ENCODE results near the gene KAT2B. TPM values are rescaled to one million over a fixed set of nuclear protein-coding genes. Genes with fewer than 3 reads are reported as not detected.
A peak's percentile ranks its signal among the peaks of the same experiment; 100 is the strongest.

The KAT2B gene
- polyA plus RNA-seq, 1 of the 3 experiments (the other 2 are of a cell fraction) = 2.1 TPM

- Histone ChIP-seq H3K27ac (ENCODE audit: low read depth in 2 of 2, low read length in 1 of 2) (no peak overlapping the region), H3K9me2 (no peaks in the 10 kb centered on the region), H3K9me3 (no peaks in the 10 kb centered on the region), H3K79me2 (ENCODE audit: insufficient read depth) (no peaks in the 10 kb centered on the region), H3K27me3 (ENCODE audit: insufficient read depth) (no peaks in the 10 kb centered on the region), H3K9ac (no peak overlapping the region), H2AFZ (ENCODE audit: low read depth) (no peak overlapping the region), H3F3A (replicated peaks; ENCODE audit: insufficient read depth) (peaks cover 6% of the 10 kb centered on the region), H3K36me3 (replicated peaks in 1 of 2; ENCODE audit: control insufficient read depth in 1 of 2, insufficient read depth in 2 of 2, low read length in 1 of 2) (no peaks in the 10 kb centered on the region), H3K4me3 (ENCODE audit: low read depth in 2 of 2, low read length in 1 of 2) (no peak overlapping the region), H4K20me1 (ENCODE audit: insufficient read depth) (no peaks in the 10 kb centered on the region), H3K4me2 (no peak overlapping the region), H3K4me1 (ENCODE audit: control insufficient read depth in 1 of 2, insufficient read depth in 2 of 2, low read depth in 1 of 2, low read length in 1 of 2) (peaks cover 5 to 7% of the 10 kb centered on the region in 2 experiments; a peak in 2 of 4 replicates)
- TF ChIP-seq RAD21 (IDR thresholded peaks at IDR 0.05; ENCODE audit: low read length) = no peak
- TF ChIP-seq NRF1 (IDR thresholded peaks at IDR 0.05; ENCODE audit: low read depth, low read length) = no peak
- TF ChIP-seq EZH2phosphoT487 (IDR thresholded peaks at IDR 0.05; ENCODE audit: borderline replicate concordance, low read depth) = no peak
- TF ChIP-seq POLR2AphosphoS5 (IDR thresholded peaks at IDR 0.05; ENCODE audit: low read depth, low read length) = no peak
- TF ChIP-seq JUND (IDR thresholded peaks at IDR 0.05) = no peak
- no peak for TF ChIP-seq EP300 (IDR thresholded peaks at IDR 0.05; ENCODE audit: borderline replicate concordance in 1 of 2, low read depth in 1 of 2, low read length in 1 of 2)
- no peak for TF ChIP-seq RCOR1 (IDR thresholded peaks at IDR 0.05; ENCODE audit: low read length)
- TF ChIP-seq FOSL2 (IDR thresholded peaks at IDR 0.05; ENCODE audit: borderline replicate concordance, low read depth) = no peak
- TF ChIP-seq, protein P1, sequence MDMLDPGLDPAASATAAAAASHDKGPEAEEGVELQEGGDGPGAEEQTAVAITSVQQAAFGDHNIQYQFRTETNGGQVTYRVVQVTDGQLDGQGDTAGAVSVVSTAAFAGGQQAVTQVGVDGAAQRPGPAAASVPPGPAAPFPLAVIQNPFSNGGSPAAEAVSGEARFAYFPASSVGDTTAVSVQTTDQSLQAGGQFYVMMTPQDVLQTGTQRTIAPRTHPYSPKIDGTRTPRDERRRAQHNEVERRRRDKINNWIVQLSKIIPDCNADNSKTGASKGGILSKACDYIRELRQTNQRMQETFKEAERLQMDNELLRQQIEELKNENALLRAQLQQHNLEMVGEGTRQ (IDR thresholded peaks at IDR 0.05; ENCODE audit: borderline replicate concordance, low read depth, low read length) = no peak
- TF ChIP-seq TCF12 (IDR thresholded peaks at IDR 0.05) = no peak
- no peak for TF ChIP-seq MAX (IDR thresholded peaks at IDR 0.05; ENCODE audit: low read depth)
- no peak for TF ChIP-seq GABPA (IDR thresholded peaks at IDR 0.05; ENCODE audit: low read depth)
- TF ChIP-seq RXRA (IDR thresholded peaks at IDR 0.05; ENCODE audit: borderline replicate concordance, low read depth) = no peak
- no peak for TF ChIP-seq SIN3A (IDR thresholded peaks at IDR 0.05; ENCODE audit: borderline replicate concordance, low read depth, low read length)
- TF ChIP-seq TEAD4 (IDR thresholded peaks at IDR 0.05; ENCODE audit: borderline replicate concordance, insufficient read depth) = no peak
- DNase-seq = no peak
- CTCF ChIA-PET = no interaction called here
- POLR2A ChIA-PET = no interaction called here
- 92% methylated on average over 4 of the region's 4 CpGs for WGBS (ENCODE audit: low lambda C conversion rate)
Measured at GRCh38 chr3:20035019-20035418, 5.2 kb upstream of the KAT2B start.

- POLR2A ChIA-PET = no interaction called here
Measured at GRCh38 chr3:20037255-20037996, 2.8 kb upstream of the KAT2B start.

More at GRCh38 chr3:20037255-20037996, 2.8 kb upstream of the KAT2B start:
- Histone ChIP-seq H3K4me2 (no peak overlapping the region), H3K36me3 (replicated peaks in 1 of 2; ENCODE audit: control insufficient read depth in 1 of 2, insufficient read depth in 2 of 2, low read length in 1 of 2) (no peaks in the 10 kb centered on the region), H3K27ac (ENCODE audit: low read depth in 2 of 2, low read length in 1 of 2) (no peak overlapping the region), H3K4me1 (ENCODE audit: control insufficient read depth in 1 of 2, insufficient read depth in 2 of 2, low read depth in 1 of 2, low read length in 1 of 2) (peaks cover 5 to 16% of the 10 kb centered on the region in 2 experiments; a peak in 2 of 4 replicates), H2AFZ (ENCODE audit: low read depth) (no peak overlapping the region), H3K9me2 (no peaks in the 10 kb centered on the region), H3K9ac (no peak overlapping the region), H3K4me3 (ENCODE audit: low read depth in 2 of 2, low read length in 1 of 2) (no peak overlapping the region), H3K27me3 (ENCODE audit: insufficient read depth) (no peaks in the 10 kb centered on the region), H3K79me2 (ENCODE audit: insufficient read depth) (no peaks in the 10 kb centered on the region), H3K9me3 (no peaks in the 10 kb centered on the region), H4K20me1 (ENCODE audit: insufficient read depth) (peaks cover 5% of the 10 kb centered on the region; the same call in 1 of the 2 replicates), H3F3A (replicated peaks; ENCODE audit: insufficient read depth) (peaks cover 9% of the 10 kb centered on the region)
- CTCF ChIA-PET = interaction anchor here (0.6 to 1.2 kb wide), 3 partner anchors 18 to 972 kb away, joined by 3 read pairs; no protein-coding TSS in a partner anchor
- peak; percentile 54 for TF ChIP-seq RAD21 (IDR thresholded peaks at IDR 0.05; ENCODE audit: low read length)
- TF ChIP-seq CTCF (IDR thresholded peaks at IDR 0.05) = 0 out of 2 replicates have a peak, but pooled peaks have one; percentile 19
- TF ChIP-seq TCF12 (IDR thresholded peaks at IDR 0.05) = no peak
- TF ChIP-seq, protein P2, sequence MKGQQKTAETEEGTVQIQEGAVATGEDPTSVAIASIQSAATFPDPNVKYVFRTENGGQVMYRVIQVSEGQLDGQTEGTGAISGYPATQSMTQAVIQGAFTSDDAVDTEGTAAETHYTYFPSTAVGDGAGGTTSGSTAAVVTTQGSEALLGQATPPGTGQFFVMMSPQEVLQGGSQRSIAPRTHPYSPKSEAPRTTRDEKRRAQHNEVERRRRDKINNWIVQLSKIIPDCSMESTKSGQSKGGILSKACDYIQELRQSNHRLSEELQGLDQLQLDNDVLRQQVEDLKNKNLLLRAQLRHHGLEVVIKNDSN (IDR thresholded peaks at IDR 0.05; ENCODE audit: borderline replicate concordance, low read depth) = no peak
- TF ChIP-seq ELF1 (IDR thresholded peaks at IDR 0.05) = no peak
- no peak for TF ChIP-seq GATA2 (CRISPR knock-in tag; IDR thresholded peaks at IDR 0.05)
- TF ChIP-seq IRF3 (IDR thresholded peaks at IDR 0.05; ENCODE audit: low read depth, low read length) = no peak
- TF ChIP-seq SMC3 (IDR thresholded peaks at IDR 0.05; ENCODE audit: low read depth, low read length) = 0 out of 2 replicates have a peak, but pooled peaks have one; percentile 8
- no peak for TF ChIP-seq MAX (IDR thresholded peaks at IDR 0.05; ENCODE audit: low read depth)
- TF ChIP-seq JUND (IDR thresholded peaks at IDR 0.05) = no peak
- DNase-seq = no peak
- WGBS (ENCODE audit: low lambda C conversion rate) = 54% methylated on average over 1 of the region's 1 CpG

Measured in SK-N-SH (cell line).